SK-N-SH (cell line): ENCODE data around the gene ACE.

Source experiments
- FOSL2 ChIP-seq: IDR thresholded peaks from 2 replicates; pipeline ENCODE4 v1.4.0; 2012; ENCODE audit warnings: low read depth, mild to moderate bottlenecking, moderate library complexity, borderline replicate concordance
- FOXJ3 ChIP-seq: sonication (generic); formaldehyde crosslinking; IDR thresholded peaks from 2 replicates; pipeline ENCODE4 v1.5.1; 2020; ENCODE audit warnings: mild to moderate bottlenecking, missing genetic modification reagents
- MXI1 ChIP-seq: IDR thresholded peaks from 2 replicates; pipeline ENCODE4 v1.6.1; 2012; ENCODE audit warnings: mild to moderate bottlenecking, low read depth, low read length, improper control_type of control experiment
- POLR2AphosphoS5 ChIP-seq: IDR thresholded peaks from 2 replicates; pipeline ENCODE4 v1.6.1; 2012; ENCODE audit warnings: low read depth, low read length
- RXRA ChIP-seq: IDR thresholded peaks from 2 replicates; pipeline ENCODE4 v1.4.0; 2012; ENCODE audit warnings: low read depth, mild to moderate bottlenecking, borderline replicate concordance
- SIN3A ChIP-seq: IDR thresholded peaks from 2 replicates; pipeline ENCODE4 v1.6.1; 2012; ENCODE audit warnings: low read depth, mild to moderate bottlenecking, low read length, moderate library complexity, borderline replicate concordance
- TAF1 ChIP-seq: IDR thresholded peaks from 2 replicates; pipeline ENCODE4 v1.6.1; 2012; ENCODE audit warnings: low read depth, mild to moderate bottlenecking, low read length, moderate library complexity, borderline replicate concordance
- YY1 ChIP-seq: IDR thresholded peaks from 2 replicates; pipeline ENCODE4 v1.4.0; 2012; ENCODE audit warnings: low read depth, mild to moderate bottlenecking
- TF ChIP-seq, protein P1 (sequence below): fragments of 200-600 bp; sonication (generic); IDR thresholded peaks from 2 replicates; pipeline ENCODE4 v1.6.1; 2017; ENCODE audit warnings: antibody characterized with exemption, mild to moderate bottlenecking, moderate library complexity
- TF ChIP-seq, protein P2 (sequence below): fragments of 150-350 bp; IDR thresholded peaks from 2 replicates; pipeline ENCODE4 v1.6.1; 2017; ENCODE audit warnings: antibody characterized with exemption, low read length, low read depth, borderline replicate concordance
- TF ChIP-seq, protein P3 (sequence below): IDR thresholded peaks from 2 replicates; pipeline ENCODE4; 2012

- TF ChIP-seq SIN3A, result no peak
- no peak for TF ChIP-seq YY1
- TF ChIP-seq, protein P1, sequence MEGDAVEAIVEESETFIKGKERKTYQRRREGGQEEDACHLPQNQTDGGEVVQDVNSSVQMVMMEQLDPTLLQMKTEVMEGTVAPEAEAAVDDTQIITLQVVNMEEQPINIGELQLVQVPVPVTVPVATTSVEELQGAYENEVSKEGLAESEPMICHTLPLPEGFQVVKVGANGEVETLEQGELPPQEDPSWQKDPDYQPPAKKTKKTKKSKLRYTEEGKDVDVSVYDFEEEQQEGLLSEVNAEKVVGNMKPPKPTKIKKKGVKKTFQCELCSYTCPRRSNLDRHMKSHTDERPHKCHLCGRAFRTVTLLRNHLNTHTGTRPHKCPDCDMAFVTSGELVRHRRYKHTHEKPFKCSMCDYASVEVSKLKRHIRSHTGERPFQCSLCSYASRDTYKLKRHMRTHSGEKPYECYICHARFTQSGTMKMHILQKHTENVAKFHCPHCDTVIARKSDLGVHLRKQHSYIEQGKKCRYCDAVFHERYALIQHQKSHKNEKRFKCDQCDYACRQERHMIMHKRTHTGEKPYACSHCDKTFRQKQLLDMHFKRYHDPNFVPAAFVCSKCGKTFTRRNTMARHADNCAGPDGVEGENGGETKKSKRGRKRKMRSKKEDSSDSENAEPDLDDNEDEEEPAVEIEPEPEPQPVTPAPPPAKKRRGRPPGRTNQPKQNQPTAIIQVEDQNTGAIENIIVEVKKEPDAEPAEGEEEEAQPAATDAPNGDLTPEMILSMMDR, result no peak
- TF ChIP-seq TAF1, result no peak
- no peak for TF ChIP-seq RXRA
- TF ChIP-seq, protein P2, sequence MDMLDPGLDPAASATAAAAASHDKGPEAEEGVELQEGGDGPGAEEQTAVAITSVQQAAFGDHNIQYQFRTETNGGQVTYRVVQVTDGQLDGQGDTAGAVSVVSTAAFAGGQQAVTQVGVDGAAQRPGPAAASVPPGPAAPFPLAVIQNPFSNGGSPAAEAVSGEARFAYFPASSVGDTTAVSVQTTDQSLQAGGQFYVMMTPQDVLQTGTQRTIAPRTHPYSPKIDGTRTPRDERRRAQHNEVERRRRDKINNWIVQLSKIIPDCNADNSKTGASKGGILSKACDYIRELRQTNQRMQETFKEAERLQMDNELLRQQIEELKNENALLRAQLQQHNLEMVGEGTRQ, result no peak
- TF ChIP-seq, protein P3, sequence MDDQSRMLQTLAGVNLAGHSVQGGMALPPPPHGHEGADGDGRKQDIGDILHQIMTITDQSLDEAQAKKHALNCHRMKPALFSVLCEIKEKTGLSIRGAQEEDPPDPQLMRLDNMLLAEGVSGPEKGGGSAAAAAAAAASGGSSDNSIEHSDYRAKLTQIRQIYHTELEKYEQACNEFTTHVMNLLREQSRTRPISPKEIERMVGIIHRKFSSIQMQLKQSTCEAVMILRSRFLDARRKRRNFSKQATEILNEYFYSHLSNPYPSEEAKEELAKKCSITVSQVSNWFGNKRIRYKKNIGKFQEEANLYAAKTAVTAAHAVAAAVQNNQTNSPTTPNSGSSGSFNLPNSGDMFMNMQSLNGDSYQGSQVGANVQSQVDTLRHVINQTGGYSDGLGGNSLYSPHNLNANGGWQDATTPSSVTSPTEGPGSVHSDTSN, result no peak
- TF ChIP-seq MXI1, result no peak
- no peak for TF ChIP-seq FOSL2
- TF ChIP-seq POLR2AphosphoS5, result no peak
- TF ChIP-seq FOXJ3 (CRISPR knock-in tag), result no peak
These were observed 16.1 kb downstream of the ACE start for GRCh38 chr17:63492940-63493339.
